ENCODE data around the gene MOSPD3.

GRCh38 chr7:100582650-100583049, 29.7 kb upstream of the MOSPD3 start:
- TF ChIP-seq SP1 (IDR thresholded peaks at IDR 0.05) (no peak), CTBP1 (IDR thresholded peaks at IDR 0.05; ENCODE audit: borderline replicate concordance) (no peak), BHLHE40 (IDR thresholded peaks at IDR 0.05; ENCODE audit: borderline replicate concordance) (no peak), FOXM1 (IDR thresholded peaks at IDR 0.05; ENCODE audit: borderline replicate concordance) (no peak), ZNF384 (IDR thresholded peaks at IDR 0.05) (no peak), FOXA1 (IDR thresholded peaks at IDR 0.05) (no peak), TARDBP (IDR thresholded peaks at IDR 0.05) (no peak), FOXK2 (IDR thresholded peaks at IDR 0.05) (no peak)
- TF ChIP-seq, protein P1, sequence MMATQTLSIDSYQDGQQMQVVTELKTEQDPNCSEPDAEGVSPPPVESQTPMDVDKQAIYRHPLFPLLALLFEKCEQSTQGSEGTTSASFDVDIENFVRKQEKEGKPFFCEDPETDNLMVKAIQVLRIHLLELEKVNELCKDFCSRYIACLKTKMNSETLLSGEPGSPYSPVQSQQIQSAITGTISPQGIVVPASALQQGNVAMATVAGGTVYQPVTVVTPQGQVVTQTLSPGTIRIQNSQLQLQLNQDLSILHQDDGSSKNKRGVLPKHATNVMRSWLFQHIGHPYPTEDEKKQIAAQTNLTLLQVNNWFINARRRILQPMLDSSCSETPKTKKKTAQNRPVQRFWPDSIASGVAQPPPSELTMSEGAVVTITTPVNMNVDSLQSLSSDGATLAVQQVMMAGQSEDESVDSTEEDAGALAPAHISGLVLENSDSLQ (IDR thresholded peaks at IDR 0.05) = no peak

All from HEK293T (cell line).